GM19452 (cell line): ENCODE measurements around the gene TIMM13.
"Not testable (repeated sequence)": the region's sequence is repeated elsewhere in the genome, so short reads cannot be mapped to it uniquely, and the experiment has no call there.

ENCODE experiments used
- ATAC-seq: cut with Tn5 transposase; IDR thresholded peaks from one replicate; pipeline ENCODE4 v1.9.1; 2021; ENCODE audit not compliant: unreplicated experiment

The TIMM13 gene

GRCh38 chr19:2427429-2428320, at the start of gene TIMM13:
TSS of gene TIMM13 (minus strand) at chr19:2427586. CDS start at chr19:2427533, 53 bp downstream.
- ATAC-seq: peak; percentile 83

DNA sequence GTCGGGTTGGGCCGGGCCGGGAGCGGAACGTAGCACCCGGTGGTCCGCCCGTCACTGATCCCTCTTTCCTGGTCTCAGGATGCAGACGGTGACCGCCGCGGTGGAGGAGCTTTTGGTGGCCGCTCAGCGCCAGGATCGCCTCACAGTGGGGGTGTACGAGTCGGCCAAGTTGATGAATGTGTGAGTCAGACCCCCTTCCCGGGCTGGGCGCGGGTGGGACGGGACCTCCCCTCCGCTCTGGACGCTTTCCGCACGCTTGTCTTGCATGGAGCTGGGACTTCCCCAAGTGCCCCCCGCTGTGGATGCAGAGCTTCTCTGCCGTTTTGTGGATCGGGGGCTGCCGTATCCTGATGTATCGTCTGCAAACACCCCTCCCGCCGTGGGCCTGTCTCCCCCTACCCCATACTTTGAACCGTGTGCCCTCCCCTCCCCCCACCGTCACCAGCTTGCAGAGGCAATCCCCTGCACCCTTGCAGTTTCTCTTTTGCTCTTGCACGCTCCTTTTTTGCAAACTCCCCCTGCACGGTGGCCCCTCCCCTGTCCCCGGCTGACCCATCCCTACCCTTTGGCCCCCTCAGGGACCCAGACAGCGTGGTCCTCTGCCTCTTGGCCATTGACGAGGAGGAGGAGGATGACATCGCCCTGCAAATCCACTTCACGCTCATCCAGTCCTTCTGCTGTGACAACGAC, 49.2 kb upstream of the TIMM13 start:
- ATAC-seq: peak; percentile 0

- ATAC-seq: peak; percentile 40
These were observed 48.5 kb upstream of the TIMM13 start, which contains the start of gene GADD45B for GRCh38 chr19:2475702-2476450. TSS of gene GADD45B (plus strand) at chr19:2476127. CDS start at chr19:2476359, 232 bp downstream.

DNA sequence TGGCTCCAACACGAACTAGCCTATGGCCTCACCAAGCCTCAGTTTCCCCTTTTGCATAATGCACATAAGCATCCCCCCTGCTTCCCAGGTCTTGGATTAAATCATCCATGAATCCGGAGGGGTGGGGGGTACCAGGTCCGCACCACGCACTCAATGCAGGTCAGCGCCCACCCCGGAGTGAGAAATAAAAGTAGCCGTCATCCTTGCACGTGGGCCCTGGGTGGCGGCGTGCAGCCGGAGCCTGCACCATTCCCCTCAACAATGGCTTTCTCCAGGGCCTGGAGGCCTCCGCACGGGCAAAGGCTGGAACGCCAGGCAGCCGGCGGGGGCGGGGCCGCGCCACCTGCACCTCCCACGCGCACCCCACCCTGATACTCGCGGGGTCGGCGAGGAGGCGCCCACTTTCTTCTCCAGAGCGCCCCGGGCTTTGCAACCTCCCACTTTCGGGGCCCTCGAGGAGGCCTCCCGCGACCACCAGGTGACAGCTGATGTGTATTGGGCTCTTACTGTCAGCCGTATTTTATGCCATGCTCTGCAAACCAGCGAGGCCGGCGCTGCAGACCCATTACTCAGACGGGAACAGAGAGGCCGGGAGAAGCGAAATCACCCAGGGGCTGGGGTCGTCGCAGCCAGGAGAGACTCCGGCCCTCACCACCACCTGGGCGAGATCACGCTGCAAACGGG, 47.8 kb upstream of the TIMM13 start:
- ATAC-seq: no peak

DNA sequence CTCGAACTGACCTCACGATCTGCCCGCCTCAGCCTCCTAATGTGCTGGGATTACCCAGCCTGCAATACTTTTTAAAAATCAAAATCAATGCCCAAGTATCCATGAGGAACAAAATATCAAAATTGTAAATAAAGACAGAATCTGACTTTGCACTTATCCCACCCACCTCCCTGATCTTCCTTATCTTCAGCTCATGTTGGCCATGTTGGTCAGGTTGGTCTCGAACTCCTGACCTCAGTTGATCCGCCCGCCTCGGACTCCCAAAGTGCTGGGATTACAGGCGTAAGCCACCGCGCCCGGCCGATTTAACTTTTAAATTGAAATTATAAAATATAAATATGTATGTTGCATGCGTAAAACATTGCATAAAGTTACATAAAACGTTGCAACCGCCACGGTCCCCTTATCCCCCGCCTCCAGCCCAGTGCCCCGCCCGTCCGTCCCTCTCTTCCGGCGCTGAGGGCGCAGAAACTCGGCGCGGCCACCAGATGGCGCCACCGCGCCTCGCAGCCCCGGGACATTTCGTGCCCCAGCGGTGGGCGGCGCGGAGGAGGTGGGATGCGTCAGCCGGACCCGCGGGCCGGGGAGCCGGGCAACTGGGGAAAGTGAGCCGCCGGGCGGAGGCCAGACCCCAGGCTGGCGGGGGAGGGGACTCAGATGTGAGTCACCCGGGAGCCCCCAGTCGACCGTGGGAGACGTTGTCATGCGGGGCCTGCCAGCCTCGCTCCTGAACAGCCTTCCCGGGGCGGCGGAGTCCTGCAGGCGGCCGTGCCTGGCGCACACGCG, 47.0 kb upstream of the TIMM13 start:
- peak; percentile 26 for ATAC-seq

- ATAC-seq: not testable (repeated sequence)
These were observed 42.5 kb upstream of the TIMM13 start for GRCh38 chr19:2469915-2470200.

GRCh38 chr19:2469102-2469914, 41.9 kb upstream of the TIMM13 start:
- no peak for ATAC-seq

DNA sequence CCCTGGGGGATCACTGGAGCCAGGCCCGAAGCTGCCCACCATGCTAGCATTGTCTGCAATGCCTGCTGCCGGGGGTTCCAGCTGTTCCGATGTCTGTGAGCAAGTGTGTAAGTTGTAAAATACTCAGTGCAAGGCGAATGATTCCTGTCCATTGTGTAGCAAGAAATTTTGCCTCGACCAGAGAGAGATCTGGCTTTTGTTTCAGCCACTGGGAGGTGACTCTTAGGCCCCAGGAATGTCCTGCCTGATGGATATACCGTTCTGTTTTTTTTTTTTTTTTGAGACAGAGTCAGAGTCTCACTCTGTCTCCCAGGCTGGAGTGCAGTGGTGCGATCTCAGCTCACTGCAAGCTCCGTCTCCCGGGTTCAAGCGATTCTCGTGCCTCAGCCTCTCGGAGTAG, 41.2 kb upstream of the TIMM13 start:
- ATAC-seq: no peak

DNA sequence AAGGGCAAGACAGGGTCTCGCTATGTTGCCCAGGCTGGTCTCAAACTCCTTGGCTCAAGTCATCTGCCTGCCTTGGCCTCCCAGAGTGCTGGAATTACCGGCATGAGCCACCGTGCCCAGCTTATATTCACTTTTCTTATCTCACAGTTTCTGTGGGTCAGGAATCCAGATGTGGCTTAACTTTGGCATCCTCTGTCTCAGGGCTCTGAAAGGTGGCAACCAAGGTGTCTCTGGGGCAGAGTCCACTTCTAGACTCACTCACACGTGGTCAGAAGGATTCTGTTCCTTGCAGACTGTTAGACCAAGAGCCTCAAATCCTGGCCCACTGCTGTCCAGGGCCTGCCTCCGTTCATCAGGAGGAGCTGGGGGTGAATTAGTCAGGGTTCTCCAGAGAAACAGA, 37.0 kb upstream of the TIMM13 start:
- ATAC-seq: no peak

DNA sequence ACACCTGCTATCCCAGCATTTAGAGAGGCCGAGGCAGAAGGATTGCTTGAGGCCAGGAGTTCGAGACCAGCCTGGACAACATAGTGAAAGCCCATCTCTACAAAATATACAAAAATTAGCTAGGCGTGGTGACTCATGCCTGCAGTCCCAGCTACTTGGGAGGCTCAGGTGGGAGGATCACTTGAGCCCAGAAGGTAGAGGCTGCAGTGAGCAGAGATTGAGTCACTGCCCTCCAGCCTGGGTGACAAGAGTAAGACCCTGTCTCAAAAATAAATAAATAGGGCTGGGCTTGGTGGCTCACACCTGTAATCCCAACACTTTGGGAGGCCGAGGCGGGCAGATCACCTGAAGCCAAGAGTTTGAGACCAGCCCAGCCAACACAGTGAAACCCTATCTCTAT, 36.3 kb upstream of the TIMM13 start:
- ATAC-seq: not testable (repeated sequence)

DNA sequence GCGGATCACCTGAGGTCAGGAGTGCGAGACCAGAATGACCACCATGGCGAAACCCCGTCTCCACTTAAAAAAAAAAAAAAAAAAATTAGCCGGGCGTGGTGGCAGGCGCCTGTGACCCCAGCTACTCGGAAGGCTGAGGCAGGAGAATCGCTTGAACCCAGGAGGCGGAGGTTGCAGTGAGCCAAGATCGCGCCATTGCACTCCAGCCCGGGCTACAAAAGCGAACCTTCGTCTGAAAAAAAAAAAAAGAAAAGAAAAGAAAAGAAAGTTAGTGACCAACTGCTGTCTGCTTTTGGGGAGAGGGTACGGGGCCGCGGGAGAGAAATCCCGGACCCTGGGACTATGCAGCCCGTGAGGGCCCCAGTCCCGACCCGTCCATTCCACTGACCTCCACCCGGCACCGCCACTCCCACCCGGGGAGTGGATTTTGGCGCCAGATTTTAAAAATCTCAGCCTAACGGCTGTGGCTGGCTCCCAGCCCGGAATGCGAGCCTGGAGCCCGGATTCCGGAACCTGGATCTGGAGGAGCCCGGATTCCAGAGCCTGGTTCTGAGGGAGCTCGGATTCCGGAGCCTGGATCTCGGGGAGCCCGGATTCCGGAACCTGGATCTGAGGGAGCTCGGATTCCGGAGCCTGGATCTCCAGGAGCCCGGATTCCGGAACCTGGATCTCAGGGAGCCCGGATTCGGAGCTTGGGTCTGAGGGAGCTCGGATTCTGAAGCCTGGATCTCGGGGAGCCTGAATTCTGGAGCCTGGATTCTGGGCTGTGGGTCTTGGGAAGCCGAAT, 35.4 kb upstream of the TIMM13 start:
- no peak for ATAC-seq

DNA sequence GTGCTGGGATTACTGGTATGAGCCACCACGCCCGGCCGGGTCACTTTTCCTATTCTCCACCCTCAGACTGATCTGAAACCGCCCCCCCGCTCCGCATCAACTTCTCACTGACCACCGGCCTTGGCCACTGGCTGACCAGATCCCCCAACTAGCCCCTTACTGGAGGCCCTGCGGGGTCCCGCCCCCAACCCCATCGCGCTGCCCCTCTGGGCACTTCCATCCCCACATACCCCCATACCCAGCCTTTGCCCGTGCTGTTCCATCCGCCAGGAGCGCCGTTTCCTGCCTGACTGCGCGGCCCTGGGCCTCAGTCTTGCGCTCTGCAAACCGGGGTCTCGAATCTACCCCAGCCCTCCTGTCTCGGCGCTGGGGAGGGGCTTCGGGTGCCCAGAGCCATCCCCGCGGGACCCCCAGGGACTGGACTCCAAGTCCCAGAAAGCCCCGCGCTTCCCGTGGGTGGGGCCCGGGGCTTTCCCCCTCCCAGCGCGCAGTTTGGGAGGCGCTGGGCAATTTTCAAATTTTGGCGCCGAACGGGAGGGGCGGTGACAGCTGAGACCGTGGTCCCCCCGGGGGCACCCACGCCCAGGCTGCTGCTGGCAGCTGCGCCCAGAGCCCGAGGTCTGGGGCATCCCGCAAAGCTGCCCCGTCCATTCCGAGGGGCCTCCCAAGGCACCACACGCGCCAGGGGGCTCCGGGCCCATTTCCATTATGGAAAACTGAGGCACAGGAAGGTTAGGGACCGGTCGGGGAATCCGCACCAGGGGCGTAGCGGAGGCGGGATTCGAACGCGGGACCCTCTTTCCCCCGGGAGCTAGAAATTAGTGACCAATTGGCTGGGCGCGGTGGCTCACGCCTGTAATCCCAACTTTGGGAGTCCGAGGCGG, 34.6 kb upstream of the TIMM13 start:
- ATAC-seq: no peak

GRCh38 chr19:2460245-2460644, 32.9 kb upstream of the TIMM13 start:
- ATAC-seq: no peak

GRCh38 chr19:2458776-2459175, 31.4 kb upstream of the TIMM13 start:
- ATAC-seq: not testable (repeated sequence)

GRCh38 chr19:2458054-2458453, 30.7 kb upstream of the TIMM13 start:
- no peak for ATAC-seq

GRCh38 chr19:2457394-2458037, 30.1 kb upstream of the TIMM13 start:
- no peak for ATAC-seq
